ENCODE measurements around the gene ANKS1B.
"Not testable (repeated sequence)": the region's sequence is repeated elsewhere in the genome, so short reads cannot be mapped to it uniquely, and the experiment has no call there.

ANKS1B gene

DNA sequence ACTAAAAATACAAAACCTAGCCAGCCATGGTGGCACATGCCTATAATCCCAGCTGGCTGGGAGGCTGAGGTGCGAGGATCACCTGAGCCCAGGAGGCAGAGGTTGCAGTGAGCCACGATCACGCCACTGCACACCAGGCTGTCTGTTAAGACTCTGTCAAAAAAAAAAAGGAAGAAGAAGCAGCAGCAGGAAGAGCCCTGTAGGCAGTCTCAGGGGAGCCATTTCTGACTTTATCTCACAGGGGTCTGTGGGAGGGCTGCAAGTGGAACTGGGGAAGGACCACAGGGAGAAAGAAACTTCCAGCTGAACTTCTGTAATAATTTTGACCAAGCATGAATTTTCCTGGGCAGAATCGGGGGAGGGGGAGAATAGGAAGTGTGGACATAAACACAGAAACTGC, 304.5 kb downstream of the ANKS1B start:
- DNase-seq, result no peak

DNA sequence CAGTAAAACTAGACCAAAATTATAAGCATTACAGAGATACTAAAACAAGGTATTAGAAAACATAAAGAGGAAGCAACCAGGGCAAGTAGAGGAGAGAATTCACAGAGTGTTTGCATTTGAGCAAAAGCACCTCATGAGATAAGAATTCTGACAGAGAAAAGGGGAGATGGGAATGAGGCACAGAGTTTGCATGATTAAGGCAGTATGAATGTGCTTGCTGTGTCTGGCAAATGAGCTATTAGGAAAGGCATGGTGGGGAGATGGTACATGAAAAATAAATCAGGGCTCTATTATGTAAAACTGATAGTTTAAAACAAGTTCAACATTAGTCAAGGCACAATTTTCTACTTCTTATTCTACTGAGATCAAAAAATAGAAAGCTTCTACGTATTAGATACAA, 314.1 kb downstream of the ANKS1B start:
- no peak for DNase-seq

DNA sequence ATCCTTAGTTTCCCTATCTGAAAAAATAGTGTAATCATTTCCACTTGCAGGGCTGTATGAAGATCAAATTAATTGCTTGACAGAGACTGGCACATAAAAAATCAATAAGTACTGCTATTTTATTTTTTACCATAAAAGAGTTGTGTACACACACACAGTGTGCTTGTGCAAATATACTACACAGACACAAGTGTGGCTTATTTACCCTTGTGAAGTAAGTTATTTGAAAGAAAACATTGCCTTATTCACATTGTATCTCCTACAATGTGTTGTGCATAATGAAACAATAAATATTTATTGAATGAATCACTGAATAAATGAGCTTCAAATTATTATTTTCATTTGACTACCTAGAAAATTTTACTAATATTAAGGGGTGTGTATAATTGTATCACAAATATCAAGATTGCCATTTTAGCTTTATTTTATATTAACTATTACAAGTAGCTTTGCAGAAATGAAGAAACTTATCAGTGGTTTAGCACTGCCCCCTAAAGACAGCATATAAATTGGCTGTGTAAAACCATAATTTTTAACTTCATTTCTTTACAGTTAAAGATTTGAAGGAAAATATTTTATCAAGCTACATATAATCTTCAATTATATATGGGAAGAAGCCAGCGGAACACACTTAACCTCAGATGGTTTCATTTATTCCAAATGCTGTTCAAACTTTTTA, 325.9 kb downstream of the ANKS1B start:
- no peak for DNase-seq

DNA sequence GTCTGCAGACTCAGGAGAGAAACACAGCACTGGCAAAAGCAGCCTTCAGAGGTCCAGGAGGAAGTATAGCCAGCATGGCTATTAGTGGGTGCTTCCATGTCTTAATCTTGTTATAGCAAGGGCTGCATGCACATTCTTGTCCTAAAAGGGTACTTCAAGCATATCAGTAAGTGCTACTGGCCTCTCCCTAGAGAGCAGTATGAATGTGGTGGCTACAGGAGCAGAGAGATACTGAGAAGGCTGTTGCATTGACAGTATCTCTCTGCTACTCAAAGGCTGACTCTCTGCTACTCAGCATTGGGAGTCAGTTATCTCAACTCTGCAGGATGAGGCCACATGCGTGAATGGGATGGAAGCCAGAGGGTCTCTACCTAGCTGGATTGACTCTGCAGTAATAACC, 335.2 kb downstream of the ANKS1B start:
- DNase-seq, result no peak

DNA sequence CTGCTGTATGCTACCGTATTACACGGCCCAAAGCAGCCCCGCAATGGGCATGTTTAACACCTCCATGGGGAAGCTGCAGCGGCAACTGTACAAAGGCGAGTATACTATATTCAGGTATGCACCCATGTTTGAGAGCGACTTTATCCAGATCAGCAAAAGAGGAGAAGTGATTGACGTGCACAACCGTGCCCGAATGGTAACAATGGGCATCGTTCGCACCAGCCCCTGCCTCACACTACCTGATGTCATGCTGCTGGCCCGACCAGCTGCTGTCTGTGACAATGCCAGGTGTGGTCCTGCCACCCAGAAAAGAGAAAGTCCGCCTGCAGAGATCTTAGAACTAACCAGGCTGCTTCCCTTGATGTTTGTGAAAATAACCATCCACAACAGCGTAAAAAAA, 336.6 kb downstream of the ANKS1B start:
- DNase-seq, result no peak

DNA sequence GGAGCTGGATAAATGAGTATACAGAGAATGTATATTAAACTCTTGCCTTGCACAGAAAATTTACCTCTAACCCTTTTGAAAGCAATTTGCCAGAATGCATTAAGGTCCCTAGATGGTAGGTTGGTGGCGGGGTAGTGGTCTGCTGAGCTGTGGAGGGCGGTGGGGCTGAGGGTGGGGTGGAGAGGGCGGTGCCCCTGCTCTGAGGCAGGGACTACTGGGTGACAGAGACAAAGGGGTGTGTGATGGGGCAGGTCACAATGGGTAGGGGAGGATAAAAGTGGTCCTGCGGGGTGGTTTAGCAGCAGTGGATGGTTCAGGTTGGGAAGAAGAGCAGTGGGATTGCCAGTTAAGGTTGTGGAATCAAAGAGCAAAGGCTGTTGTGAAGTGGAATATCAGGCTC, 337.3 kb downstream of the ANKS1B start, which contains the start of gene GARIN6:
Gene GARIN6, plus strand, starts transcription at position 301 of the 400 bp plus-strand sequence. CDS start 422 bp downstream, outside the sequence.
- no peak for DNase-seq

- DNase-seq, result no peak
Measured at GRCh38 chr12:99644629-99645028, 340.1 kb downstream of the ANKS1B start.

GRCh38 chr12:99627459-99627858, 357.3 kb downstream of the ANKS1B start:
- DNase-seq, result no peak

- DNase-seq, result not testable (repeated sequence)
Measured at GRCh38 chr12:99624591-99624990, 360.1 kb downstream of the ANKS1B start.

GRCh38 chr12:99620159-99620479, 364.6 kb downstream of the ANKS1B start:
- no peak for DNase-seq

DNA sequence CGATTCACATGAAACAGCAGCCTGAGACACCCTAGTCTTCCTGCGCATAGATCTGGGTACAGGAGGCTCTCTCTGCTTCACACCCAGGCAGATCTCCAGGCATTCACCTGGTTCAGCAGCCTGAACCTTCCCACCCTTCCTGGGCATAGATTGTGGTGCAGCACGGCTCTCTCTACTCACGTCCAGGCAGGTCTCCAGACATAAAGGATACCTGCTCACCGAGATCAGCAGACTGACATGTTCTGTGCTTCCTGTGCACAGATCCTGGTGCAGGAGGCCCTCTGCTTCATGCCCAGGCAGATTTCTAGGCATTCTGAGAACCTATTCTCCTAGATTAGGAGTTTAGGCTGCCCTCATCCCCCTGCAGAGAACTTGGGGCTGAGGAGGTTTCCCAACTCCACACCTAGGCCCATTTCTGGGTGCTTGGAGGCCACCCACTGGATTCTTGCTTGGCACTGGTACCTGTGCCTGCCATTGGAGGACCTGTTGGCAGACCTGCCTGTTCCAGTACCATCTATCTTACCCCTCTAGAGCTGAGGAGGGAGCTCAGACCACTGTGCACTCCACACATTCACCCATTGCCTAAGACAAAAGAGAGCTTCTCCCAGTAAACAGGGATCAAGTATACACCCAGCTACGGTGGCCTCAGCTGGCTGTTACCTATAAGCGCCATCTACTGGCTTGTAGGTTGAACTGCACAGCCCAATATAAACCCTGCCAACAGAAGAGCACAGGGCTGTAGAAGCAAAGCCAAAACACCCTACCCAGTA, 365.2 kb downstream of the ANKS1B start:
- no peak for DNase-seq

GRCh38 chr12:99618657-99619056, 366.1 kb downstream of the ANKS1B start:
- no peak for DNase-seq

DNA sequence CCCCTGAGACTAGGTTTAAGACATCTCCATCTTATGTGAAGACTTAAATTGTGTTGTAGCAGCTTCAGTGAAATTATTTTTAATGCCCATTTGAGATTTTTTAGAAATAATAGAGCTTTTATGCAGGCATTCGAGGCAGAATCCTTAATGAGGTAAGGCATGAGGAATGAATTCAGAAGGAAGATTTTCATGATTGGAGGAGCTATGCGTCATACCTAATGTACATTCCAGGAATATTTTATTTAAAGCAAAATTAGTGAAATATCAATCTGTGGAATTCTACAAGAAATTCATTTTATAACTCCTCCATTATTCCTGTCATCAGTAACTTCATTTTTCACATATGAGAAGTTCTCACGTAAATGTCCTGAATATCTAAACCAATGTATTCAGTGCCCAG, 373.1 kb downstream of the ANKS1B start:
- DNase-seq, result no peak

DNA sequence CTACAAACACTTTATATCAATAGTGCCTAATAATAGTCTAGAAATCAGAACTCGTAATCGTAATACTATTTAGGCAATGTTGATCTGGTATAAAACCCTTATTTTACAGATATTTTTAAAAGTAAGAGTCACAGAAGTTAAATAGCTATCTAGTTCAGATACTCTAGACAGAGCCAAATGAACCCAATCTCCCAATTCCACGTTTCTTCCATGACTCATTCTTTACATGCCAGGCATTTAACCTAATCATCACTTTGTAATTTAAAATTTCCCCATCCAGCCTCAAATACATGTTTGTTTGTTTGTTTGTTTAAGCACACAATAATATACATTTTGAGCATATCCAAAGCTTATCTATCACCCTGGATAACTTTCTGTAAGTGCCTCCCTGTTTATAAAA, 373.6 kb downstream of the ANKS1B start:
- DNase-seq, result no peak

GRCh38 chr12:99609455-99610181, 375.1 kb downstream of the ANKS1B start:
- DNase-seq, result no peak

DNA sequence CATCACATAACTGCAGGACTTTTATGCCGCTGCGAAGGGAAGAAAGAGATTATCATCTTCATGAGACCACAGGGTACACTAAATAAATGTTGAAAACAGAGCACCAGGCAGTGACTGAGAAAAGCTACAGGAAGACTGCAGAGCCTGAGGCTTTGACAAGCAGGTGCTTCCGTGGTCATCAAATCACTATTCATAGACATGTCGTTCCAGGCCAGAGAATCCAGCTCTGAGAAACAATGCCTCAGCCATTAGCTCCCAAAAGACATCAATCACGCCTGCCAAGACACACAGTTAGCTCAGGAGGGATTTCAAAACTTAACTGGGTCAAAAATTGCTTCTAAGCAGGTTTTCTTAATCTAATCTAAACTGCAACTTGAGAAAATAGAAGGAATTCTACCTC, 384.3 kb downstream of the ANKS1B start:
- DNase-seq, result no peak

DNA sequence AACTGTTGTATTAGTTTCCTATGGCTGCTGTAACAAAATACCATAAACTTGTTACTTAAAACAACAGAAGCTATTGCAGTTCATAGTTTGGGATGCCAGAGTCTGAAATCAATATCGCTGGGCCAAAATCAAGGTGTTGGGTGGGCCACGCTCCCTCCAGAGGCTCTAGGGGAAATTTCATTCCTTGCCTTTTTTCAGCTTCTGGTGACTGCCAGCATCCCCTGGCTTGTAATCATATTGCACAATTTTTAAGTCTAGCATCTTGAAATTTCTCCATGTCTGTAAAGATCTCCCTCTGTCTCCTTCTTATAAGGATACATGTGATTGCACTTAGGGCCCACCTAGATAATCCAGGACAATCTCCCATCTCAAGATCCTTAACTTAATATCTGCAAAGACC, 386.0 kb downstream of the ANKS1B start:
- DNase-seq, result no peak

DNA sequence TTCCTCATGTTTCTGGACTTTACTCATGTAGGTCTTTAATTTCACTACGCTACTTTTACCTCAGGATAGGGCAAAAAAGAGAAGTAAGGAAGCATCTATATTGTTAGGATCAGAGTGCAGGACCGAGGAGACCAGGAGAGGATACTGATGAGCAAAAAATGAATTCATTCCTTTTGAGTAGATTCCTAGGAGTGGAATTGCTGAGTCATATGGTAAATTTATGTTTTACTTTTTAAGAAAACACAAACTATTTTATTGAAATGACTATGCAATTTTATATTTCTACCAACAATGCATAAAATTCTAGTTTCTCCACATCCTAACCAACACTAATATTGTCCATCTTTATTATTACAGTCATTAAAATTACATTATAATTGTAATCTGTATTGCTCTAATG, 388.0 kb downstream of the ANKS1B start:
- no peak for DNase-seq

DNA sequence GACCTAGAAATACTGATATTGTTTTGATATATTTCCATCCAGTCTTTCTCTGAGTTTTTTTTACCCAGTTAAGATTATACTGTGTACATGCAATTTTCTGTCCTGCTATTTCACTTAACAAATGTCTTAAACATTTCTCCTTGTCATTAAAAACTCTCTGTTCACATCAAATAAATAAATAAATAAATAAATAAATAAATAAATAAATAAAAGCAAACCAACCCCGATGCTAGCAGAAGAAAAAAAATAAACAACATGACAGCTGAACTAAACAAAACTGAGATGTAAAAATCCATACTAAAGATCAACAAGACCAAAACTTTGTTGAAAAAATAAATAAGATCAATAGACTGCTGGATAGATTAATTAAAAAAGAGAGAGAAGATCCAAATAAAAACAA, 407.6 kb downstream of the ANKS1B start:
- DNase-seq, result not testable (repeated sequence)

GRCh38 chr12:99573980-99574379, 410.8 kb downstream of the ANKS1B start:
- no peak for DNase-seq

- no peak for DNase-seq
Measured at GRCh38 chr12:99567072-99567471, 417.7 kb downstream of the ANKS1B start.

- DNase-seq, result no peak
Measured at GRCh38 chr12:99558109-99558508, 426.6 kb downstream of the ANKS1B start.

- no peak for DNase-seq
Measured at GRCh38 chr12:99553461-99553860, 431.3 kb downstream of the ANKS1B start.

DNA sequence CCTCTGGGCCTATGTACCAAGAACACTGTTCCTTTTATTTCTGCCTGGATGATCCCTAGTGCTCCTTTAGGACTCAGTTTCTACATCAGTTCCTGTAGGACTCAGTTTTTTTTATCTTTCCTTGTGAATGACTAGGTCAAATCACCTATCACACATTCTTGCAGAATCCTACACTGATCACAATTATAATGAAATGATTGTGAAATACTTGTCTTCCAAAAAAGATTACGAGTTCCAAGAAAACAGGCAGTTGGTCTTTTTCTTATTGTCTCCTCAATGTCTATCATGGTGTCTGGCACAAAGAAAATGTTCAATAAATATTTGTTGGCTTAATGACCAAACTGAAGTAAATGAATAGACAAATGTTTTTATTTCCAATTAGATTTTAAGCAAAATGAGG, 432.7 kb downstream of the ANKS1B start:
- no peak for DNase-seq

All from SIG-M5 (cell line).